VCaP (cell line): ENCODE results near the gene MORN3.
"Not testable (repeated sequence)": the region's sequence is repeated elsewhere in the genome, so short reads cannot be mapped to it uniquely, and the experiment has no call there.

Experiments used
- H3K27ac ChIP-seq: fragments of 450-650 bp; 2 replicates; pipeline ENCODE4 v1.5.1; 2017
- CTCF ChIP-seq: fragments of 450-650 bp; conservative IDR thresholded peaks from 2 replicates; pipeline ENCODE4 v1.5.1; 2017; ENCODE audit warnings: mild to moderate bottlenecking, moderate library complexity

Gene MORN3

GRCh38 chr12:121712461-121713256 is 43.2 kb upstream of the MORN3 start, which contains the start of gene TMEM120B:
TMEM120B (plus strand) TSS chr12:121712752; CDS start chr12:121712896, 144 bp downstream.
- peak within 1 kb of the TSS; percentile 76 for H3K27ac ChIP-seq
- peak; percentile 27 for TF ChIP-seq CTCF

GRCh38 chr12:121712190-121712460 is 42.7 kb upstream of the MORN3 start:
- H3K27ac ChIP-seq = peak overlapping the region; percentile 76

GRCh38 chr12:121711361-121712189 is 42.1 kb upstream of the MORN3 start:
- H3K27ac ChIP-seq = peak overlapping the region; percentile 76
- no peak for TF ChIP-seq CTCF

More at GRCh38 chr12:121712190-121712460, 42.7 kb upstream of the MORN3 start:
- TF ChIP-seq CTCF = no peak

GRCh38 chr12:121709478-121709961 is 40.1 kb upstream of the MORN3 start:
- no peak overlapping the region for H3K27ac ChIP-seq
- no peak for TF ChIP-seq CTCF

- H3K27ac ChIP-seq = not testable (repeated sequence)
These were observed 39.6 kb upstream of the MORN3 start for GRCh38 chr12:121709064-121709424.

- no peak for TF ChIP-seq CTCF
- H3K27ac ChIP-seq = no peak overlapping the region
These were observed 39.0 kb upstream of the MORN3 start for GRCh38 chr12:121708313-121709063.

GRCh38 chr12:121705514-121705913 is 36.1 kb upstream of the MORN3 start:
- H3K27ac ChIP-seq = no peak overlapping the region
- TF ChIP-seq CTCF = no peak
